GM19099 (cell line): Measurements from ENCODE around the gene MEGF11.

ENCODE experiments used
- POLR2A ChIP-seq: IDR thresholded peaks from 3 replicates; pipeline ENCODE4 v1.6.1; 2011; ENCODE audit warnings: low read depth; ENCODE audit not compliant: insufficient read length; ENCODE audit errors: extremely low read depth

Gene MEGF11

DNA sequence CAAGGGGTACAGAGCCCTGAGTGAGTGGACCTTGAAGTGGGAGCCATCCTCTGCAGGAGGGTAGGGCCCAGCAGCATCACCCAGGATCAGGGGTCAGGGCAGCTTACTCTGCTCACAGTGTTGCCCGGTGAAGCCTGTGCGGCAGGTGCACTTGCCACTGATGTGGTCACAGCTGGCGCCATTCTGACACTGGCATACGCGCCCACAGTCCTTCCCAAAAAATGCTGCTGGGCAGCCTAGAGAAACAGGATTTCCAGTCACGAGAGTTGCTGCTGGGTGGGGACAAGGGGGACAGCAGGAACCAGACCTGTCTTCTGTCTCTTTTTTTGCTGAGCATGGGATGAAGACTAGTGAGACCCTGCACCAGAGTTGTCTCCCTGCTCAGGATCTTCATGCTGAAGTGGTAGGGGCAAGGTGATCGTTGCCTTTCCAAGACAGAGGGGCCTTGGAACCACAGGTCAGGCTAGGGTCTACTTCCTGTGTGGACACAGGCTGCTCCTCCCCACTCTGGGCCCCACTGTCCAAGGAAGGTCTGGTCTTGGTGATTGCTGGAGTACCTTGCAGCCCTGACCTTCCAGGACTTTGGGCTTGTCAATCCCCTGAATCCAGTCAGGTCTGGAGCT, 337.4 kb downstream of the MEGF11 start:
- no peak for TF ChIP-seq POLR2A

DNA sequence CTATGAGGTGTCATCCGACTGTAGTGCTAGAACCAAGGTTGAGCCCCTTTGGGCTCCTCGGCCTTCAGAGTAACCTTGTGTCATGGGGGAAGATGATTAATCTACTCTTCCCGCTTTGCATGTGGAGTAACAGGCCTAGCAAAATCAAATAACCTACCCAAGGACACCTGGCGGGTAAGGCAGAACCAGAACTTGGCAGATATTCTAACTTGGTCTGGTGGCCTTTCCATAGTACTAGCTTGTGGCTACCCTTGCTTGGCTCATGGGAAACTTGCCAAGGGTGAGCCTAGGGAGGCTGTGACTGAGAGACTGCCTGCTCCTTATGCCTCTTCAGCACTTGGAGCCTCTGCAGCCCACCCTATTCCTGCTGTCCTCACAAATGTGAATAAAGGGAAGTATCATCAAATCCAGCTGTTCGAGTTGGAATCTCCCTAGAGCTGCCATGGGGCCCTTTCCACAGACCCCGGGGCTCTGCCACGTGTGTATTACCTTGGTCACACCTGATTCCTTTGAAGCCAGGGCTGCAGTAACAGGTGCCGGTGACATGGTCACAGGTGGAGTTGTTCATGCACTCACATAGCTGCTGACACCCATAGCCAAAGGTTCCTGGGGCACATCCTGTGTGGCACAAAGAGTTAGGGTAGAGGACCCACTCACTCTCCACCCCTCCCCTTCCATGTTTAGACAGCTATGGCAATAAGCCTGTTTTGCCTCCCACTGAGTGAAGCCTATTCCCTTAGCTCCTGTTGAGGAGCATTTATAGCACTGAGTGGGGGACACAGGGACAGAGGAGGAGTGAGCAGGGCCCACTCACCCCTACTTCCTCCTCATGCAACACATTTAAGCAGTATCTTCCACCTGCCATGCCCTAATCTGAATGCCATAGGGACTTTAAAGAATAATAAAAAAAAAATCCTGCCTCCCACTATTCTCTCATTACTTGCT, 338.3 kb downstream of the MEGF11 start:
- no peak for TF ChIP-seq POLR2A

DNA sequence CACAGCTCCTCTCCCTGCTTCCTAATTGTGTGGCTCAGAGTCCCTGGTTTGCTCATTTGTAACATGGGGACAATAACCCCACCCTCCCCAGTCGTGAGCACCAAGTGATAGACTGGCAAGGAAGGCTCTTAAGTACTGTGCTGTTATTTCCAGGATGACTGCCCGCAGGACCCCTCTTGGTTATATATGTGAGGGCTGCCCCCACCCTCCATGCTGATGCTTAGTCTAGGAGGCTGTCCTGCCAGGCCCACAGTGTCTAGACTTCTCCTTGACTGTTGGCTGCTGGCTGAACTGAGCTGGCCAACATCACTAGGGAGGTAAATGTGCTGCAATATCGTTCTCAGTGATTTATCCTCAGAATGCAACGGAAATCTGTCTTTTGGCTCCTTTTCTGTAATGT, 339.2 kb downstream of the MEGF11 start:
- TF ChIP-seq POLR2A, result no peak

DNA sequence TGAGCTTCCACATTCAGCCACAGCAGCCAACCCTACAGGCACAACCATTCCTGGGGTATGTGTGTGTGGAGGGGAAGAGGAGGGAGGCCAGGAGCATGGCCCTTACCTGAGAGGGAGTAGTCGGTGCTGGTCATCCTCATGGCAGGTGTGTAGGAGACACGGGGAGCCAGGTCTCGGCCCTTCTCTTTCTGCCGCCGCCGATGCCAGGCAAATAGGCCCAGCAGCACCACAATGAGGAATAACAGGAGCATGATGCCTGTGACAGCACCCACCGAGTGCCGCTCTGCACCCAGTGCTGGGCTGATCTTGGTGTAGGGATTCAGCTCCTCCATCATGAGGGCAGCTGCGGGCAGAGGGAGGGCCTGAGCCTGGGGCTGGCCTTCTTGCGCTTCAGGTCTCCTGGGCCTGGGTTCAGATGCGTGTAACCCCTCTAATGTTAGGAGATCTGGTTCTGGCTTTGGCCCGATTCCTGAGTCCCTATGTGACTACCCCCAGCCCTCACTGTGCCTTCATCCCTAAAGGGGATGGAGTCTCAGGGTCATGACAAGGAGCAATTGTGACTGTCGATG, 339.8 kb downstream of the MEGF11 start:
- no peak for TF ChIP-seq POLR2A

DNA sequence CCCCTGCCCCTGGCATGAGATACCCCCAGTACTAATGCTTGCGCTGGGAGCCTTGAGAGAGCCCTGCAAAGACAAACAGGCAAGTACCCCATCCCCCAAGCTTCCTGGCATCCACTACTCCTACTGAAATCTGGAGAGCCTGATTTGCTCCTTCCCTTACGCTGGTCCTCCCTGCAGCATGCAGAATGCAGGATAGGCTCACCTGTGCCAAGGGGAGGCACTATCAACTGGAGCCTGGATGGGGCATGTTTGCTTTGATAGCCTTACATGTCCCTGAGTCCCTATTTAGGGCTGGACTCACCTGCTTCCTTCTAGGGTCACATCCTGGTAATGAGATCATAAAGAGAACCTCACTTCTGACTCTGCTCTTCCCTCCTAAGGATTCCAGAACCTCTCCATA, 341.3 kb downstream of the MEGF11 start:
- no peak for TF ChIP-seq POLR2A

DNA sequence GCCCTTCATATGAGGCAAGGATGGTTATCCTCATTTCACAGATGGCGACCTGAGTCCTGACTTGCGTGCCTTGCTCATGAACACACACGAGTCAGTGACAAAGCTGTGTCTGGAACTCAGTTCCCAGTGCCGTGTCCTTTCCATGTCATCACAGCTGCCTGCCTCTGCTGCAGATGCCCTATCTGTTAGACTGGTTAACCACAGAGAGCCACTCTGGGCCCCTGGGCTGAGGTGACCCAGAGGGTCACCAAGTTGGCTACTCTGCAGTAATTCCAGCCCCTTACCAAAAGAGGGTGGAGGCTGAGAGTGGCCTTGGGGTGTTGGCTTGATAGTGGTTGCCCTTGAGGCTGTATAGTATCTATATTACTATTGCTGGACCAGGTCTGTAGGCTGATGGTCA, 343.2 kb downstream of the MEGF11 start:
- no peak for TF ChIP-seq POLR2A

DNA sequence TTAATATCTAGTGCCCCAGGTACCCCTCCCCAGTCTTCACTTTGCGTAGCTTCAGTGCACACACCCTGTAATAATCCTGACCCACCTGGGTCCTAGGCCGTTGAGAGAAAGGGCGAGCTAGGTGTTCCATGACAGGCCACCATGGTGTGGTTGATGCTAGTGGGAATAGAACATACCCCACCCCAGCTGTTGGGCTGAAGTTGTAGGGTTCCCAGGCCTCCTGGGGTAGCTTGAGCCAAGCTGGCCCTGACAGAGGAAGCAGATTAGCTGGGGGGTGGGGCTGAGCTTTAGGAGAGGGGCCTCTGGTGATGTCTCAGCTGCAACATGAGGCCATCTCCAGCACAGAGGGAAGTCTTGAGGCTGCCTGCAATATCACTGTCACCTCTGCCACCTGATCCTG, 343.7 kb downstream of the MEGF11 start:
- no peak for TF ChIP-seq POLR2A

DNA sequence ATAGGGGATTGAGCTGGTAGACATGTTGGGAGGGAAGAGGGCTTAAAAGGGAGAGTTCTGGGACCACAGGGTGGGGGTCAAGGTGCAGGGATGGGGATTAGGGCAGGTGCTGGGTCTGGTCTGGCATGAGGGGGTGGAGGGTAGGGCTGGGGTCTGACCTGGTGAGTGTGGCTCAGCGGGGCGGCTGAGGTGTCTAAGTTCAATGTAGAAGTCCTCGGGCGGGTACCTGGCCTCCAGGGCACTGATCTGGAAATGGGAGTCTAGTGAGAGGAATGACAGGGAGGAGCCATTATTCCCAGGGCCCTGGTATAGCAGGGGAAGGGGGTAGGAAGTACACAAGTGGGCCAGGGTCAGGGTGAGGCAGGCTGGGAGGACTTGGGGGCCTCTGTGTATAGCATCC, 344.7 kb downstream of the MEGF11 start:
- no peak for TF ChIP-seq POLR2A

DNA sequence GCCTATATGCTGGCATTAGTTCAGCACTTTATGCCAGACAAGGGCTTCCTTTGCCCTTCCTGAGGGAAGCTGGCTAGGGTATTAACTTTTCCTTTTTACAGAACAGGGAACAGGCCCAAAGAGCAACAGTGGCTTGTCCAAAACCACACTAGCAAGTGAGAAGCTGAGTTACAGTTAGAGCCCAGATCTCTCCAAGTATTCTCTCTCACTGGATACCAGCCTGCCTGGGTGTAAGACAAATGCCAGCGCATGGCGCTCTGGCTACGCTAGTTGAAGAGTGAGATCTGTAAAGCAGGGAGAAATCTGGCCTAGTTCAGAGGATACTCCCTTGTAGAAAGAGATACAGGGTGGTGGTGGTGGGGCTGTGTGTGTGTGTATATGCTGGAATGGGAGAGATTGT, 345.9 kb downstream of the MEGF11 start:
- TF ChIP-seq POLR2A, result no peak

DNA sequence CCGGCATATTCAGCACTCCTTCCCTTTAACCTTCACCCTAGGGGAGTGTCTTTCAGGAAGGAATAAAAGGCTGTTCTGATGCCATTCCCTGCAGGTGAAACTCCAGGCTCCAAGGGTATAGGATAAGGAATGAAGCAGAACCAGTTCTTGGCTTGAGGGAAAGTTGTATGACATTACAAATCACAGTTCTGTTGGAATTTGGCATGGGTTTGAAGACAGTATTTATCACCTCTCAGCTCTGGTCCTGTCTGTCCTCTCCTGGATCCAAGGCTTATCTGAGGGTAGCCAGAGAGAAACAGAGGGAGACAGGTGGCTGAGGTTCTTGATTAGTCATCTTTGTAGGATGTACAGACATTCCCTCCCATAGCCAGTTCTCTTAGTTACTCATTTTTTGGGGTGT, 347.2 kb downstream of the MEGF11 start:
- no peak for TF ChIP-seq POLR2A

DNA sequence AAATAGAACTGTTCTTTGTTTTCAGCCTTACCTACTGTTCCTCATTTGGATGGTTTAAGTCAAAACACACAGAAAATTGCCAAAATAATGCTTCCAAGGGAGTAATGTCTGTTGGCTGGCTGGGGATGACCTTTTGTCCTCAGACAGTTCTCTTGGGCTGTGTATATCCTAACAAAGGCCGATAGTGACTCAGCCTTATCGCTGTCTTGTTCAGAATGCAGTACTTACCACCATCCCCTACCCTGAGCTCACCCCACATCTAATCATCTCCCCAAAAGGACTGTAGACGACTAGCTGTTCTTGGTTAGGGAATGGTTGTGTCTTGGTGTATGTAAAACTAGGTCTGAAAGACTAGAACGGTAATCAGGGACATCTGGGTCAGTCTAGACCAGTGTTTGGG, 349.2 kb downstream of the MEGF11 start:
- TF ChIP-seq POLR2A, result no peak

DNA sequence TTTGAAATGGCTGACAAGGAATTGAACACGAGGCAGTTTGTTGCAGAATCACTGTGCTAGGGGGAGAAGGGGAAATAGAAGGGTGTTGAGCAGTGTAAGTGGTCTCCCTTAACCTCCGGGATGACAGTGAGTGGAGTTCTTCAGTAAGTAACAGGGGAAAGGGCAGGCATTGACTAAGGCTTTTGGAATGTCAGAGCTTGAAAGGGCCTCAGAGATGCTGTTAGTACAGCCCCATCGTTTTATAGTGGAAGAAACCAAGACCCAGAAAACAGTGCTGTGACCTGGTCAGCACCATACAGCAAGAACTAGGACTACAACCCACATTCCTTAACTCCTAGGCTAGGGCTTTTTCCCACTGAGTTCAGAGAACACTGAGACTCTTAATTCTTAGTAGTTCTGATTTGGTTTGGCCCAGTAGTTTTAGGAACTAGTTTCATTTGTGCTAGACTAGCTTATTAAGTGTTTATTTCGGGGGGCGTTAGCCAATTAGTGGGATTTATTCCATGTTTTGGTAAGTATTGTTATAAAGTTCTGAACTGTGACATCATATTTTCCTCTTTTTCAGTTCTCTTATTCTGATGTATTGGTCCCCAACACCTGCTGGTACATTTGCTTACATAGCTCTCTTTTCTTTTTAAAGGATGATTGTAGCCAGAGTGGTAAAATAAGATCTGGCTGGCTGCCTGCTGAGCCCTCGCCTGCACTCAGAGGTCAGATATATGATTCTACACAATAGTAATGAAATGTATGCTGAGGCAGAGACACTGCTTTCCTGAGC, 350.1 kb downstream of the MEGF11 start:
- no peak for TF ChIP-seq POLR2A

DNA sequence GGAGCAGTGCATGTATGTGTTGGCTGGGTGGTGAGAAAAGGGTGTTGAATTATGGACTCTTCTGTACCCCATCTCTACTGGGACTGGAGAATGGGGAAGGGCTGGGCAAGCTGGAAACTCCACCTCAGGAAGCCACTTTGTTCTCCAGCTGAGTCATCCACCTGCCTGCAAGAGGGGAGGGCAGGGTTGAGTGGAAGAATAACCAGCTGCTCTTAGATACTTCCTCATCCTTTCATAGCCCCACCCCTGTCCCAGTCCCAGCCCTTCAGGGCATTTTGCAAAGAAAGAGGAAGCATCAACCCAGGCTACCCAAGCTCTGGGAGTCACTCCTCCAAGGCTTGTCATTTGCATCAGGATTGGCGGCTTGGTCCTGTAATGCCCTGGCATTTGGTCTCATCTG, 351.2 kb downstream of the MEGF11 start:
- TF ChIP-seq POLR2A, result no peak

DNA sequence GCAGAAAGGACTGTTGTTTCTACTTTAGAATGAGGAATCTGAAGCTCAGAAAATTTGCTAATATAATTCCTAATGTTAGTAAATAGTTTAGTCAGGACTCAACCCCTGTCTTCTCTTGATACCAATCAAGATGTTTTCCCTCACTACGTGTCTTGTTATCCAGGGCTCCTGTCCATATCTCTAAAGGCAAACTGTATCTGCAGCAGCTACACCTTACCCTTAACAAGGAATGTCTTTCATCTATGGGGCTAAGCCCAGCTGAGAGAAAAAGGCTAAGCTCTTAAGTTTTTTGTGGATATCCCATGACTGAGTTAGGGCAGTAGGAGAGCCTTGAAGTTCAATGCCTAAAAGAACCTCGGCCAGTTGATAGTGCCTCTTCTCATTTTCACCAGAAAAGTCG, 351.7 kb downstream of the MEGF11 start:
- TF ChIP-seq POLR2A, result no peak

DNA sequence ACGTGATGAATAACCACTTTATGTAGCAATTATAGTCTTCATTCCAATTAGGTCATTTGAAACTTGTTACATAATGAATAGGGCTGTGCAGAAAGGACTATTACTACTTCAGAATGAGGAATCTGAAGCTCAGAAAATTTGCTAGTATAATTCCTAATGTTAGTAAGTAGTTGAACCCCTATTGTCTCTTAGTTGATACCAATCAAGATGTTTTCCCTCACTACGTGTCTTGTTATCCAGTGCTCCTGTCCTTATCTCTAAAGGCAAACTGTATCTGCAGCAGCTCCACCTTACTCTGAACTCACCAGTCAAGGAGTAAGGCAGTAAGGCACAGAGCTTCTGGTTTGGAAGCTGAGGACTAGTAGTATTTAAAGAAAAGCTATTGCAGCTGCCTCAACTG, 352.2 kb downstream of the MEGF11 start:
- no peak for TF ChIP-seq POLR2A
